Measurements from ENCODE around the gene CLECL1.
"Not testable (repeated sequence)": the region's sequence is repeated elsewhere in the genome, so short reads cannot be mapped to it uniquely, and the experiment has no call there.

CLECL1 gene

GRCh38 chr12:9719790-9720189 lies 13.1 kb downstream of the CLECL1 start:
- DNase-seq: no peak

- DNase-seq: no peak
Observed at GRCh38 chr12:9718968-9719367, 13.9 kb downstream of the CLECL1 start.

- no peak for DNase-seq
Observed at GRCh38 chr12:9717070-9717925, 15.6 kb downstream of the CLECL1 start.

GRCh38 chr12:9713032-9713558 lies 19.8 kb downstream of the CLECL1 start:
- not testable (repeated sequence) for DNase-seq

- DNase-seq: no peak
Observed at GRCh38 chr12:9711664-9712063, 21.2 kb downstream of the CLECL1 start.

GRCh38 chr12:9710584-9711375 lies 22.1 kb downstream of the CLECL1 start:
- no peak for DNase-seq

DNA sequence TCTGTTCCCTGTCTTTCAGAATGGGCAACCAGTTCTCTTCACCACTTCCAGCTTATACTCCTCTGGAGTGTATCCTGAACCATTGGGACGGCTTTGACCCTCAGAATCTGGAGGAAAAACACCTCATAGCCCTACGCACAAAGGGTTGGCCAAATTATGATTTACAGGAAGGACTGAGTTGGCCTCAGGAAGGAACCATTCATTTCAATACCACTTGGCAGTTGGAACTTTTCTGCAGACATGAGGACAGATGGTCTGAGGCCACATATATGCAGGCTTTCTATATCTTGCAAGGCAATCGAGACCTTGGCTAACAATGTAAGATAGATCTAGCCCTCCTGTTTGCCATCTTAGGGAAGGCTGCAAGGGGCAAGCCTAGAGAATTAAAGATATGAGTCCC lies 24.0 kb downstream of the CLECL1 start:
- no peak for DNase-seq

DNA sequence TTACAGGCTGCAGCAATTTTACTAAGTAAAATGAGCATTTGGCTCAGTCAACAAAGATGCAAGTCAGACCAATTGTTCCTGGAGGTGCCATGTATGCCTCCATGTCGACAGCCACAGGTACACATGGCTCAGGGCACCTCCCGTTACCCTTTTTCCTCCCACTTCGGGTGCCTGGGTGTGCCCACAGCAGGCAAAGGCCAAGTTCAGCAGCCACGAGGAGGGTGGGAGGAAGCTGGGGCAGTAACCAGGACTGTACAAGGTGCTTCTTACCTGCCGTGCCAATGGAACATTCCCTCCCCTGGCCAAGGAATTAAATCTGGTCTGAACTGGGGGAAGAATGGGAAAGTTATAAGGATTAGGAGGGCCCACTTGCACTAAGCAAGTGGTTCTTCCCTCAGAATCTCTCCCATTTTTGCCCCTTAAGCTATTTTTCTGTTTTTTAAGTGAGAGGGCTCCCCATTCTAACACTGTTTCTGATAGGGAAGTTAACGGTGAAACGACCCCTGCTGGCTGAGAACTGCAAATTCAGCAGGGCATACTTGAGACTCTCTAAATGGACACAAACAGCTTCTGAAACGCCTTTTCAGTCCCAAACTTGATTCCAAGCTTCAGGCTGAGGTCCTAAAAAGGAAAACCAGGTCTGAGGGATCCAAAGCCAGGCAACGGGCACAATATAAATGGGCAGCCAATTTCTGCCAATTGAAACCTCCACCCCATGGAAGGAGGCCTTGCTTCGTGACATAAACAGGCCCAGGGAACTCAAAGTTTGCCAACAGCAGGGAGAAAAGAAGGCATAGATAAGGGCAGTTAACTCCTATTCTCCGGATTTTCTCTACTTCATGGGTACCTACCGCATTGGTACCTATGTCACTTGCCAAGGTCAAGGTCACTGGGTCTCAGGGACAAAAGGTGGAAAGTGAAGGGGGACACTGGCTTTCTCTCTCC lies 24.8 kb downstream of the CLECL1 start:
- DNase-seq: peak; percentile 51

GRCh38 chr12:9707356-9707755 lies 25.5 kb downstream of the CLECL1 start:
- DNase-seq: no peak

DNA sequence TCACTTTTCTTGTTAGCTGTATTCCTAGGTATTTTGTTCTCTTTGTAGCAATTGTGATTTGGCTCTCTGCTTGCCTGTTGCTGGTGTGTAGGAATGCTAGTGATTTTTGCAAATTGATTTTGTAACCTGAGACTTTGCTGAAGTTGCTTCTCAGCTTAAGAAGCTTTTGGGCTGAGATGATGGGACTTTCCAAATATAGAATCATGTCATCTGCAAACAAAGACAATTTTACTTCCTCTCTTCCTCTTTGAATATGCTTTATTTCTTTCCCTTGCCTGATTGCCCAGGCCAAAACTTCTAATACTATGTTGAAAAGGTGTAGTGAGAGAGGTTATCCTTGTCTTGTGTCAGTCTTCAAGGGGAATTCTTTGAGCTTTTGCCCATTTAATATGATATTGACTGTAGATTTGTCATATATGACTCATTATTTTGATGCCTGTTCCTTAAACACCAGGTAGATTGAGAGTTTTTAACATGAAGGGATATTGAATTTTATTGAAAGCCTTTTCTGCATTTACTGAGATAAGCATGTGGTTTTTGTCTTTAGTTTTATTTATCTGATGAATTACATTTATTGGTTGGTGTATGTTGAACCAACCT lies 26.7 kb downstream of the CLECL1 start:
- no peak for DNase-seq

DNA sequence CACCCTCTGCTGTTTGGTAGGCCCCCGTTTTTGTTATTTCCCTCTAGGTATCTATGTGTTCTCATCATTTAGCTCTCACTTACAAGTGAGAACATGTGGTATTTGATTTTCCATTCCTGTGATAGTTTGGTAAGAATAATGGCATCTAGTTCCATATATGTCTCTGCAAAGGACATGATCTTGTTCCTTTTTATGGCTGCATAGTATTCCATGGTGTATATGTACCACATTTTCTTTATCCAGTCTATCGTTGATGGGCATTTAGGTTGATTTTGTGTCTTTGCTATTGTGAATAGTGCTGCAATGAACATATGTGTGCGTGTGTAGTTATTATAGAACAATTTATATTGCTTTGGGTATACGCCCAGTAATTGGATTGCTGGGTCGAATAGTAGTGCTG lies 28.3 kb downstream of the CLECL1 start:
- not testable (repeated sequence) for DNase-seq

GRCh38 chr12:9702255-9702654 lies 30.6 kb downstream of the CLECL1 start:
- no peak for DNase-seq

DNA sequence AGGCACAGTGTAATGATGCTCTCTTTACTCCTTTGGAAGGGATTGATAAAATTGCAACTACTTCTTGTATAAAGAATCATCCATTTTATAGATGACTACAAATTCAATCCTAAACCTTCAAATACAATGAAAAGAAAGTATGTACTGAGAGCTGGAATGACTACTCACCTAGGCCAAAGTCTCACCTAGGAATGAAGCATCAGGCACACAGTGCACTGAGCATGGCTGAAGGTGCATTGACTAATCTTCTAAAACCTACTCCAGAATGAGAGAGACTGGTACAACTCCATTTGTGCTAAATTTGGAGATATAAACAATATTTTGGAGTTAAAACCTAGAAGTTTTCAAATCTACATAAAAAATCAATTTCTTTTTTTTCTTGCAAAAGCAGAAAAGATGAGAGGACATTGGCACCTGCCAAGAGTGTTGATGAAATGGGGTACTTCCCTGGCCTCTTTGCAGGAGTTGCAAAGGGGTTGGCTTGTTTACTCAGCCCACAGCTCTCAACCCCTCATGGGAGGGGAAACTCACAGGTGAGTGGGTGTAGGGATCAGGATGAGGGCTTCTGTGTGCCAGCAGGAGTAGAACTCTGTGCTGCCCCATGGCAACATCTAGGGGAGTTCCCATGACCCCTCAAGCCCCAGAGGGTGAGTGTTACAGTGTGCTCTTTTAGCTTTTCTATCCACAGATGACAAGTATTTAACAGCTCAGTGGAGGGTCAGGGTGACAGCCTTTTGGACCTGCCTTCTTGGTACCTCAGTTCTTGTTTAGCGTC lies 31.3 kb downstream of the CLECL1 start:
- DNase-seq: no peak

- DNase-seq: no peak
Observed at GRCh38 chr12:9700606-9700956, 32.3 kb downstream of the CLECL1 start.

GRCh38 chr12:9699898-9700605 lies 32.8 kb downstream of the CLECL1 start:
- DNase-seq: no peak

- DNase-seq: peak; percentile 6
Observed at GRCh38 chr12:9699269-9699897, 33.5 kb downstream of the CLECL1 start.

- no peak for DNase-seq
Observed at GRCh38 chr12:9698681-9699080, 34.2 kb downstream of the CLECL1 start.

- no peak for DNase-seq
Observed at GRCh38 chr12:9697619-9698018, 35.3 kb downstream of the CLECL1 start.

DNA sequence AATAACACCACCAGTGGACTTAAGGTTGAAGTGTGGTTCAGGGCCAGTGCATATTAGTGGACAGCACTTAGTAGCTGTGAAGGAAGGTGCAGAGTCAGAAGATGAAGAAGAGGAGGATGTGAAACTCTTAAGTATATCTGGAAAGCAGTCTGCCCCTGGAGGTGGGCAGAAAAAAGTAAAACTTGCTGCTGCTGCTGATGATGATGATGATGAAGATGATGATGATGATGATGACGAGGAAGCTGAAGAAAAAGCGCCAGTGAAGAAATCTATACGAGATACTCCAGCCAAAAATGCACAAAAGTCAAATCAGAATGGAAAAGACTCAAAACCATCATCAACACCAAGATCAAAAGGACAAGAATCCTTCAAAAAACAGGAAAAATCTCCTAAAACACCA lies 37.2 kb downstream of the CLECL1 start:
- not testable (repeated sequence) for DNase-seq

- DNase-seq: not testable (repeated sequence)
Observed at GRCh38 chr12:9695150-9695549, 37.7 kb downstream of the CLECL1 start.
